ENCODE measurements around the gene SLC66A2.
A peak's percentile ranks its signal among the peaks of the same experiment; 100 is the strongest.
"Not testable (repeated sequence)": the region's sequence is repeated elsewhere in the genome, so short reads cannot be mapped to it uniquely, and the experiment has no call there.

The SLC66A2 gene

DNA sequence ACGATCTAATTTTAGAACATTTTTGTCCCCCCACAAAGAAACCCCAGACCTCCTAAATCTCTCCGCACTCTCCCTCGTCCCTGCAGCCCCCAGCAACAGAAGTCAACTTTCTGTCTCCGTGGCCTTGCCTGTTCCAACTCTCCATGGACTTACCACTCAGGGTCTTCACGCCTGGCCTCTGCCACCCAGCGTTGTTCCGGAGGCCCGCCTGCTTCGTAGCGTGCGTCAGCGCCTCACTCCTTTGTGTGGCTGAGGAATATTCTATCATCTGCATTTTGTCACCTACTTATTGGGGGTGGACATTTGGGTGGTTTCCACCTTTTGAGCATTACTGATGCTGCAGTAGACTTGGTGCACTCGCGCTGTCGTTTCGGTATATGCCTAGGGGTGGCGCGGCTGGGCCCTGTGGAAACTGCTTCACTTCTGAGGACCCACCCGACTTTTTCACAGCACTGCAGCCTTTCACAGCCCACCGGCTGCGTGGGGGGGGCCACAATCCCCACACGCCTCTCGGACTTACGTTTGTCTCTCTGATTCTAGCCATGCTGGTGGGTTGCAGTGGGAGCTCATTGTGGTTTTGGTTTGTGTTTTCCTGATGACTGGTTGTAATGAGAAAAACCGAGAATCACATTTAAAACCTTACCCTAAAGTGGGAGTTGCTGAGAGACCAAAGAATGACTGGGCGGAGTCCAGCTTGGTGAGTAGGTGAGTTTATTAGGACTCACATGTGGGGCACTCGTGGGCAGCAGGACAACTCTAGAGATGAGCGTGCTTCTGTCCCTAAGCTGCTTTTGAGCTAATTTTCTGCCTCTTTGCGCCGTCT is 11.6 kb upstream of the SLC66A2 start:
- no peak for DNase-seq (ENCODE audit: low read depth)
- TF ChIP-seq, protein P1, sequence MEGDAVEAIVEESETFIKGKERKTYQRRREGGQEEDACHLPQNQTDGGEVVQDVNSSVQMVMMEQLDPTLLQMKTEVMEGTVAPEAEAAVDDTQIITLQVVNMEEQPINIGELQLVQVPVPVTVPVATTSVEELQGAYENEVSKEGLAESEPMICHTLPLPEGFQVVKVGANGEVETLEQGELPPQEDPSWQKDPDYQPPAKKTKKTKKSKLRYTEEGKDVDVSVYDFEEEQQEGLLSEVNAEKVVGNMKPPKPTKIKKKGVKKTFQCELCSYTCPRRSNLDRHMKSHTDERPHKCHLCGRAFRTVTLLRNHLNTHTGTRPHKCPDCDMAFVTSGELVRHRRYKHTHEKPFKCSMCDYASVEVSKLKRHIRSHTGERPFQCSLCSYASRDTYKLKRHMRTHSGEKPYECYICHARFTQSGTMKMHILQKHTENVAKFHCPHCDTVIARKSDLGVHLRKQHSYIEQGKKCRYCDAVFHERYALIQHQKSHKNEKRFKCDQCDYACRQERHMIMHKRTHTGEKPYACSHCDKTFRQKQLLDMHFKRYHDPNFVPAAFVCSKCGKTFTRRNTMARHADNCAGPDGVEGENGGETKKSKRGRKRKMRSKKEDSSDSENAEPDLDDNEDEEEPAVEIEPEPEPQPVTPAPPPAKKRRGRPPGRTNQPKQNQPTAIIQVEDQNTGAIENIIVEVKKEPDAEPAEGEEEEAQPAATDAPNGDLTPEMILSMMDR (conservative IDR thresholded peaks at IDR 0.05; ENCODE audit: low read depth, low read length), result no peak
- no peak overlapping the region for H3K4me3 ChIP-seq (ENCODE audit: low read length)

DNA sequence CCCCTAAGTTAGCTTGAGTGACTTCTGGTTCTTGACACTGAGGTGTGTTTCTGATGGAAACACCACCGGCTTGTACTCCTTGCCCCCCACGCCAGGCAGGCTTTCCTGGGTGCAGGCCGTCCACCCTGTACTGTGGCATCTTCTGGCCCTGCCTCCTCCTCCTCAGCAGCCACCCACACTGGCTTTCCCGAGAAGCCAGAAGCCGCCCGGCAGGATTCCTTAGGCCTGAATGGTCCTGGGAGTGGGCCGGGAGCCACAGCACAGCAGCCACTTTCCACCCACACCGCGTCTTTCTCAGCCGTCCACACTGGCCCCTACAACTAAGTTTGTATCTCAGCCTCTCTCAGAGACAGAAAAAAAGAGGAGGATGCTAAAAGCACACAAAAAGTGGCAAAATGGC is 10.9 kb upstream of the SLC66A2 start:
- TF ChIP-seq, protein P1 (conservative IDR thresholded peaks at IDR 0.05; ENCODE audit: low read depth, low read length), result no peak
- no peak overlapping the region for H3K4me3 ChIP-seq (ENCODE audit: low read length)
- DNase-seq (ENCODE audit: low read depth), result no peak

DNA sequence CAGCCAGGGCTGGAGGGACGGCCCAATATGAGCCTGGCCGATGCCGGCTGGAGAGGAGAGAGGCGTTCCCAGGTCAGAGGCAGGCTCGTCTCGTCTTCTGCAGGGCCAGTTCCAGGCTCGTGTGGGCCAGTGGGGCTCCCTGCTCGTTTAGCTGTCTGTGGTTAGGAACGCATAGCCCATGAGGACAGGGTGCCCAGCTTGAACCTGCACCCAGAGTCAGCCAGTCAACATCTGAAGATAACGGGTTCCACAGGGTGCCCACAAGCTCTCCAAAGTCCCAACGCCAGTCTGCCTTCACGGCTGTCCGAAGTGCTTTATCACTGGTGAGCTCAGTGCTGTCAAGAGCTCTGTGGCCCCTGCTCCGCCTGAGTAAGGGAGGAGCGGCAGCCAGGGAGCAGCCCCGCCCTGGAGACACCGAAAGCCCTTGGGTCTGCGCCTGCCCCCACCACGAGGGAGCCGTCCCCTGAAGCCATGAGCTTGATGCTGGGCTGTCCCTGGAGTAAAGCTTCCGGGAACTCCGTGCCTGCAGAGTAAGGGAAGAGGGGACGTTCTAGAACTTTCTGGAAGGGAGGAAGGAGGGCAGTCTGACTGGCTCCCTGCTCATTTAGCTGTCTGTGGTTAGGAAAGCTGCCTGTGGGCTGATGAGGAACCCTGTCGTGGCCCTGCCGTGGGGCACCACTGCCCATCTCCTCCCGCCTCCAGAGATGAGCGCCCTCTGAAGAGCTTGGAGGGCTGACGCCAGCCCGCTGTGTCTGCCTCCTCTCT is 10.3 kb upstream of the SLC66A2 start:
- TF ChIP-seq, protein P1 (conservative IDR thresholded peaks at IDR 0.05; ENCODE audit: low read depth, low read length), result no peak
- DNase-seq (ENCODE audit: low read depth), result no peak
- no peak overlapping the region for H3K4me3 ChIP-seq (ENCODE audit: low read length)

DNA sequence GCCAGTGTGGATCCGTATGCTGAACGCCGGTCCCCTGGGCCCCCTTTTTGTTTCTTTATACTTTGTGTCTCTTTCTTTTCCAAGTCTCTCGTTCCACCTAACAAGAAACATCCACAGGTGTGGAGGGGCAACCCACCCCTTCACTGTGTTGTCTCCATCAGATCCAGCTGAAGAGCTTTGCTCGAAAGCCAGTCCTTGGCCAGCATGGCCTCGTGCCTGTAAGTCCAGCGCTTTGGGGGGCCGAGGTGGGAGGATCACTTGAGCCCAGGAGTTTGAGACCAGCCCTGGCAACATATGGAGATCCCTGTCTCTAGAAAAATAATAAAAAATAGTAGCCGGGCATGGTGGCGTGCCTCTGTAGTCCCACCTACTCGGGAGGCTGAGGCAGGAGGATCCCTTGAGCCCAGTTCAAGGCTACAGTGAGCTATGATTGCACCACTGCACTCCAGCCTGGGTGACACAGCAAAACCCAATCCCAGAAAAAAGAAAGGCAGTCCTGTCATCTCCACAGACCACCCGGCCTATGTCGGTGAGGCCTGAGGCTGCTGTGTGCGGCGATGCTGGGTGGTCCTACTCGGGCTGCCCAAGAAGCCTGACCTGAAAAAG is 9.6 kb upstream of the SLC66A2 start:
- H3K4me3 ChIP-seq (ENCODE audit: low read length), result no peak overlapping the region
- no peak for DNase-seq (ENCODE audit: low read depth)
- TF ChIP-seq, protein P1 (conservative IDR thresholded peaks at IDR 0.05; ENCODE audit: low read depth, low read length), result no peak

DNA sequence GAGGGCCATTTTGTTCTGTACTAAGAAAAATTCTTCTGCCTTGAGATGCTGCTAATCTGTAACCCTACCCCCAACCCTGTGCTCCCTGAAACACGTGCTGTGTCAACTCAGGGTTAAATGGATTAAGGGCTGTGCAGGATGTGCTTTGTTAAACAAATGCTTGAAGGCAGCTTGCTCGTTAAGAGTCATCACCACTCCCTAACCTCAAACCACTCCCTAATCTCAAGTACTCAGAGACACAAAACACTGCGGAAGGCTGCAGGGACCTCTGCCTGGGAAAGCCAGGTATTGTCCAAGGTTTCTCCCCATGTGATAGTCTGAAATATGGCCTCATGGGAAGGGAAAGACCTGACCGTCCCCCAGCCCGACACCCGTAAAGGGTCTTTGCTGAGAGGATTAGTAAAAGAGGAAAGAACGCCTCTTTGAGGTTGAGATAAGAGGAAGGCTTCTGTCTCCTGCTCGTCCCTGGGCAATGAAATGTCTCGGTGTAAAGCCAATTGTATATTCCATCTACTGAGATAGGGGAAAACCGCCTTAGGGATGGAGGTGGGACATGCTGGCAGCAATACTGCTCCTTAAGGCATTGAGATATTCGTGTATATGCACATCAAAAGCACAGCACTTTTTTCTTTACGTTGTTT is 8.8 kb upstream of the SLC66A2 start:
- H3K4me3 ChIP-seq (ENCODE audit: low read length), result not testable (repeated sequence)
- TF ChIP-seq, protein P1 (conservative IDR thresholded peaks at IDR 0.05; ENCODE audit: low read depth, low read length), result peak; percentile 22
- DNase-seq (ENCODE audit: low read depth), result peak; percentile 73

DNA sequence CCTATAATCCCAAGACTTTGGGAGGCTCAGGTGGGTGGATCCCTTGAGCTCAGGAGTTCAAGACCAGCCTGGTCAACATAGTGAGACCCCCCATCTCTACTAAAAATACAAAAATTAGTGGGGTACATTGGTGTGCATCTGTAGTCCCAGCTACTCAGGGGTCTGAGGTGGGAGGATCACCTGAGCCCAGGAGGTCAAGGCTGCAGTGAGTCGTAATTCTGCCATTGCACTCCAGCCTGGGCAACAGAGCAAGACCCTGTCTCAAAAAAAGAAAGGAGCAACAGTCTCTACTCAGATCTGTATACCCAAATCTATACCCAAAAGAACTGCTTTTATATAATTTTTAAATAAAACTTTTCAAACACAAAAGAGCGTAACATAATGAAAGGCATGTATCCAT is 7.5 kb upstream of the SLC66A2 start:
- no peak overlapping the region for H3K4me3 ChIP-seq (ENCODE audit: low read length)
- TF ChIP-seq, protein P1 (conservative IDR thresholded peaks at IDR 0.05; ENCODE audit: low read depth, low read length), result no peak
- no peak for DNase-seq (ENCODE audit: low read depth)

Data from retinal pigment epithelial cell (primary cell).